Epithelial cell of proximal tubule (primary cell): ENCODE measurements around the gene PRKCG. TPM values are rescaled to one million over a fixed set of nuclear protein-coding genes. Genes with fewer than 3 reads are reported as not detected.

Experiments used
- DNase-seq: peaks from one replicate; pipeline ENCODE4 v3.0.0-alpha.2; 2011; ENCODE audit warnings: low read depth
- H3K4me3 ChIP-seq: 2 replicates; pipeline ENCODE4 v1.5.1; 2011; ENCODE audit warnings: low read depth, mild to moderate bottlenecking, low read length
- CTCF ChIP-seq: conservative IDR thresholded peaks from 2 replicates; pipeline ENCODE4 v1.5.1; 2012; ENCODE audit warnings: low read depth, mild to moderate bottlenecking, low read length
- total RNA-seq: library from RNA; depleted of rRNA; stranded (reverse); fragments of >200 nt; gene quantifications from 2 replicates; pipeline ENCODE4 v1.2.3, GENCODE V29; 2015

Gene PRKCG
- total RNA-seq, 1 donor from 2014 or later = 1.3 TPM

GRCh38 chr19:53853707-53854106, 28.3 kb upstream of the PRKCG start:
- H3K4me3 ChIP-seq = no peak overlapping the region
- no peak for TF ChIP-seq CTCF
- no peak for DNase-seq

GRCh38 chr19:53864308-53864836, 17.6 kb upstream of the PRKCG start:
- no peak for DNase-seq
- H3K4me3 ChIP-seq = no peak overlapping the region
- no peak for TF ChIP-seq CTCF

GRCh38 chr19:53865523-53865917, 16.5 kb upstream of the PRKCG start:
- DNase-seq = no peak

GRCh38 chr19:53865918-53866864, 15.8 kb upstream of the PRKCG start:
- DNase-seq = no peak
- no peak for TF ChIP-seq CTCF

More at GRCh38 chr19:53865523-53865917, 16.5 kb upstream of the PRKCG start:
- H3K4me3 ChIP-seq = peak overlapping the region; percentile 62
- no peak for TF ChIP-seq CTCF

GRCh38 chr19:53866865-53867224, 15.2 kb upstream of the PRKCG start:
- peak overlapping the region; percentile 62 for H3K4me3 ChIP-seq
- TF ChIP-seq CTCF = no peak
- no peak for DNase-seq

More at GRCh38 chr19:53865918-53866864, 15.8 kb upstream of the PRKCG start:
- peak overlapping the region; percentile 62 for H3K4me3 ChIP-seq

- no peak for TF ChIP-seq CTCF
- peak within 1 kb of the TSS; percentile 92 for H3K4me3 ChIP-seq
- DNase-seq = peak; percentile 71
These were observed 14.5 kb upstream of the PRKCG start, which contains the start of gene MYADM for GRCh38 chr19:53867225-53868090. MYADM (plus strand) TSS chr19:53867883; CDS start chr19:53873530, 5,647 bp downstream.
